ENCODE data around the gene NEBL.

The NEBL gene

DNA sequence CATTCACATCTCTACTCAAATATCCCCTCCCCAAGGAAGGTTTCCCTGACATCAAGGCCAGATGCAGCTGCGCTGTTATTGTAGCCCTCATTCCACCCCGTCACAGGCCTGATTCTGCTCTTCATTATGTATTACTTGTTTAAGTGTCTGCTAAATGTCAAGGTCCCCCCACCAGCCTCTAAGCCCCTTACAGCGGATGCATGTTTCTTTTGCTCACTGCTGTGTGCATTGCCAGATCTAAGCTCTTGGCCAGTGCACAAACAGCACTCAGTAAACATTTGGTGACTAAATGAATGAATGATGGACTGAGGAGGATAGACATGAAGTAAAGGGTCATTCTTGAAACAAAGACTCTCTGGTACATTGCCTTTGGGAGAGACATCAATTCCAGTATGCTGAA, 90.6 kb downstream of the NEBL start:
- intact Hi-C loops (cut with DNase I) = no loop called here
- DNase-seq = no peak

DNA sequence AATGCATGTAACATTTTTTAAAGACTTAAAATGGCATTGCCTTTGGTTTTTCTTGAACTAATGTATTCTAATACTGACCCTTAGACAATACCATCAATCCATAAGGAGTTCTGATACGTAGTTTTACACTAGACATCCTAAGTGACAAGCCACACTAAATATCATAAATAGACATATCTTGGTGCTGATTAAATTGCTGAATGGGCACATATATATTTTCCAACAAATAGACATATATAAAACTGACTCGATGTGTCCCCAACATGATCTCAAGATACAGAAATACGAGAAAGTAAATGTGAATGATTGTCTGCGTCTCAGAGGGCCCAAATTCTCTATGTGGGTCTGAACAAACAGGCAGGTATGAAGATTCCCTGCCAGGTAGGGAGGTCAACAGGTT, 99.8 kb downstream of the NEBL start:
- no peak for DNase-seq
- intact Hi-C loops (cut with DNase I) = no loop called here

- no peak for DNase-seq
- intact Hi-C loops (cut with DNase I) = no loop called here
Observed at GRCh38 chr10:20795391-20795790, 101.7 kb downstream of the NEBL start.

- no peak for DNase-seq
- intact Hi-C loops (cut with DNase I) = no loop called here
Observed at GRCh38 chr10:20785174-20785573, 111.9 kb downstream of the NEBL start.

- no peak for DNase-seq
- intact Hi-C loops (cut with DNase I) = no loop called here
Observed at GRCh38 chr10:20778008-20778757, 118.9 kb downstream of the NEBL start.

DNA sequence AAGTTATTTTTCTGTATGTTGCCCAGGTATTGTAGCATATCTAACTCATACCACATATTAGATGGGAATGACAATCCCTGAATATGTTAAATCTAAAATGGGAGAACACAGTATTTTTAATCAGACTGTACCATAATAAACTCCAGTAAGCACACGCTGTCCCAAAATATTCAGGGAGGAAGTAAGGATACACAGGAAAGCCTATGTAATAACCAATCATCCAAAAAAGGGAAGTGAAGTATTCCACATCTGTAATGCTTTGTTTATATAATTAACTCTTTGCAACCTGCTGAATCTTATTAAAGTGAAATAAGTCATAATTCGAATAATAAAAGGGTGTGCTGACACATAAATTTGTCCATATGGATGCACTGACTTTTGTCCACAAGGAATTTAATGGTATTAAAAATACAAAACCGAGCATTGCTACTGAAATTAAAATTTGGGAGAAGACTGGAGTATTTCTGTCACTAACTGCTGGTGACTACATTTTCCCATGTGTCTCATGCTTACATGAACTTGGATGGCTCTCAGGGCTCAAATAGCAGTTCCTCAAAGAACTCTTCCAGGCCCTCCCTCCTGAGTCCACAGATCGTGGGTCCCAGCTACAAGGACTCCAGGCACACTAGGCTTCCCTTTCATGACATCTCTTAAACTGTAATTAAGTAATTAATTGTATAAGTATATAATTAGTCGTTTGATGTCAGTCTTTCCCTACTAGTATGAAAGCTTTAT, 120.6 kb downstream of the NEBL start:
- no peak for DNase-seq
- intact Hi-C loops (cut with DNase I) = no loop called here

DNA sequence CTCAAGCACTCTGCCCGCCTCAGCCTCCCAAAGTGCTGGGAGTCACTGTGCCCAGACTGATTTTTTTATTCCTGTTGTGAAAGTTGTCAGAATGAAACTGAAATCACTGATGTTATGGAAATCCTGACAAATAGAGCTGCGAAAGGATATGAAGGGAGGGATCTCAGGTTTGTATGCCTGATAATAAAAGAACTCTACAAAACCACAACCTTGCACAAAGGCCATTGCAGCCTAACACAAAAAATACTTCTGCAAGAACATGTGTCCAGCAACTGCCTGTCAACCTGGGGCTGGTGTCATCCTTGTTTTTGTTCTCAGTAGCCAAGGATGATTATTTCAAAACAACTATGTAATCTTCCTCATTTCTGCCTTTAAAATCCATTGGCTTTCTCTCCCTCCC, 126.1 kb downstream of the NEBL start:
- no peak for DNase-seq
- intact Hi-C loops (cut with DNase I) = no loop called here

- DNase-seq = no peak
- intact Hi-C loops (cut with DNase I) = loop anchor here (2.0 to 10.0 kb wide), 3 partner anchors 455 to 1357 kb away; partner anchors contain the start of gene PLXDC2
Observed at GRCh38 chr10:20769481-20769880, 127.6 kb downstream of the NEBL start.

GRCh38 chr10:20768843-20769242, 128.3 kb downstream of the NEBL start:
- DNase-seq = no peak
- intact Hi-C loops (cut with DNase I) = loop anchor here (2.0 to 10.0 kb wide), 3 partner anchors 454 to 1356 kb away; partner anchors contain the start of gene PLXDC2

- intact Hi-C loops (cut with DNase I) = loop anchor here (10.0 kb wide), 2 partner anchors 452 to 952 kb away; partner anchors contain the start of gene PLXDC2
- no peak for DNase-seq
Observed at GRCh38 chr10:20767028-20767427, 130.1 kb downstream of the NEBL start.

DNA sequence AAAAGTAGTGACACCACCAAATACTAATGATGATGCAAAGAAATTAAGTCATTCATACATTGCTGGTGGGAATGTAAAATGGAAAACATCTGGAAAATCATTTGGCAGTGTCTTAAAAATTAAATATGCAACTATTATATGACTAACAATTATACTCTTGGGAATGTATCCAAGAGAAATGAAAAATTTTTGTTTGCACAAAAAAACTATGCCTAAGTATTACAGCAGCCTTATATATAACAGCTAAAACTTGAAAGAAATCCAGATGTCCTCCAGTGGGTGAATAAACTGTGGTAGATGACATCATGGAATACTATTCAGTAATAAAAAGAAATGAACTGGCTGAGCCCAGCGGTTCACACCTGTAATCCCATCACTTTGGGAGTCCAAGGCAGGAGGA, 132.0 kb downstream of the NEBL start:
- no peak for DNase-seq
- intact Hi-C loops (cut with DNase I) = loop anchor here (10.0 kb wide), 2 partner anchors 450 to 950 kb away; partner anchors contain the start of gene PLXDC2

DNA sequence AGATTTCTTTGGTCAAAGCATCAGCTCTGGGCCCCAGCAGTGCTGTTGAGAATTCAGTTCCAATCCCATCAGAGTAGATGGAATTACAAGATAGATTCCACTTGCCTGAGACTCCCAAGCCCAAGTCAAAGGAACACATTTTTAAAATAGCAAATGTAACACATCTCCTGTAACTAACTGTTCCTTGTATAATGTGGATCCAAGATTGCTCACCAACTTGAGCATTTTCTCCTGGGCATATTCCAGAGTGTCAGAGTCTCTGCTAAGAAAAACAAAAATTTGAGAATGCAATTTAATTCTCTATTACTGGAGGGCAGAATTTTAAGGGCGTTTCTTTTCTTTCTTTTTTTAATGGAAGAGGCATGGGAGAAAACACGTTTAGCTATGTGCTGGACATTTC, 136.7 kb downstream of the NEBL start:
- DNase-seq = no peak
- intact Hi-C loops (cut with DNase I) = loop anchor here (10.0 kb wide), 2 partner anchors 446 to 946 kb away; partner anchors contain the start of gene PLXDC2

DNA sequence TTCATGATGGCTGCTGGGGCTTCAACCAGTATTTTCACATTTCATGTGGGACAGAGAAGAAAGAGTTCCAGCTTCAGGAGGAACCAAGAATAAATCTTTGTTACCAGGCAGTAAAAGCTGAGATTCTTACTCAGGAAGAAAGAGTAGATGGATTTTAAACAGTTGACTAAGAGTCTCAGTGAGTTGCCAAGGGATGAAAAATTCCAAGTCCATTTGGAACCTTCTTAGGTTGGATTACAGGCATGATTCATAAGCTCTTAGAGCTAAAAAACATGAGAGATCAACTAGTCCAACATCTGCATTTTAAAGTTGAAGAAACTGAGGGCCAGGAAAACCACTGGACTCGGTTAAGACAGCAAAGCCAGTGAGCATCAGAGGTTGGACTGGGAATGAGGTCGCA, 148.6 kb downstream of the NEBL start:
- intact Hi-C loops (cut with DNase I) = no loop called here
- no peak for DNase-seq

- intact Hi-C loops (cut with DNase I) = no loop called here
- DNase-seq = no peak
Observed at GRCh38 chr10:20747782-20748181, 149.3 kb downstream of the NEBL start.

DNA sequence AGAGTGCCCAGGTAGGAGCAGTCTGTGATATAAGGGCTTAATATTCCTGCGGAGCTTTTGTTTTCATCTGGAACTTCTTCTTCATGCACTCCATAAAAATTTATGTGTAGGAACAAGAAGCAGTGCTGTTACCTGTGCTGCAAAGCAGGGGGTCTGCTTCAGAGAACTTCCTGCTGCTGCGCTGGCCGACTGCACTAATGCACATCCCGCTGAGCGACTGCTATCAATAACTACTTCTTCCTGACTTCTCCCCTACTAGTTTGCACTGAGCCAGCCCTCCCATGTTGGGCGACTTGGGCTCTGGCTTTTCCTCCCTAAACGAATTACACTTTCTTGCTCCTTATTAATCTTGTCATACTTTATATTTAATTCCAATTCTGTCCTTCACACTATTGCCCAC, 150.3 kb downstream of the NEBL start:
- intact Hi-C loops (cut with DNase I) = no loop called here

DNA sequence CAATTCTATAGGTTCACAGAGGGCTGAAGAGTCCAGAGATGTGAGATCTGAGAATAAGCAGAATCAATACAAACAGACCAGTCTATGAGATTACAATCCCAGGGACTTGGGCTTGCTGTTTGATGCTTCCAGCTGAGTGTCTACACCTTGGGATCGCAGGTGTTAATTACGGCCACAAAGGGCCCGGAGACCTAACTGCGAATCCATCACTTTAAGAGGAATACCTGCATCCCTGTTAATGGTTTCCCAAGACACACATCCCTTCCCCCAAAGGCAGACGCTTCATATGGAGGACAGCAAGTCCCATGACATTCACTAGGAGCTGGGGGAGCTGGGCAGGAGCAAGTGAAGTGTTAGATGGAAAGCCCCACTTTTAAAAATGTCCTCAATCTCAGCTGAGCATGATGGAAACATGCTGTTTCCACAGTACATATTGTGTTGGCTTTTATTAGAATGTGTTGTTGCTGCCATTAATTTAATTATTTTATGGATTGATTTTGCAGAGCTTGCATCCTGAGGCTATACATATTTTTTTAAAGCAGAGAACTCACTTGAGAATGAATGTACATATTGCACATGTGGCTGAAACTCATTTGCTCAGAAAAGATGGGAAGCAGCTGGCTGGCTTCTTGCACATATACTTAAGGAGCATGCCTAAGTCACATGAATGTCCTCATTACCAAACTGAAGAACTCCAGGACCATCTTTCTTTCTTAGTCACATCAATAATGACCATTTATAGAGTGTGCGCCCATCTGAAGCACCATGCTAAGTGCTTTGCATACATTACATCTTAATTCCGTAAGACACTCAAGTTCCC, 151.3 kb downstream of the NEBL start:
- no peak for DNase-seq
- intact Hi-C loops (cut with DNase I) = no loop called here

More for the DNA sequence above, 150.3 kb downstream of the NEBL start:
- peak in 1 of 10 donors; percentile 54 for DNase-seq

- no peak for DNase-seq
- intact Hi-C loops (cut with DNase I) = no loop called here
Observed at GRCh38 chr10:20744821-20745220, 152.3 kb downstream of the NEBL start.

GRCh38 chr10:20743942-20744341, 153.2 kb downstream of the NEBL start:
- intact Hi-C loops (cut with DNase I) = no loop called here
- no peak for DNase-seq

DNA sequence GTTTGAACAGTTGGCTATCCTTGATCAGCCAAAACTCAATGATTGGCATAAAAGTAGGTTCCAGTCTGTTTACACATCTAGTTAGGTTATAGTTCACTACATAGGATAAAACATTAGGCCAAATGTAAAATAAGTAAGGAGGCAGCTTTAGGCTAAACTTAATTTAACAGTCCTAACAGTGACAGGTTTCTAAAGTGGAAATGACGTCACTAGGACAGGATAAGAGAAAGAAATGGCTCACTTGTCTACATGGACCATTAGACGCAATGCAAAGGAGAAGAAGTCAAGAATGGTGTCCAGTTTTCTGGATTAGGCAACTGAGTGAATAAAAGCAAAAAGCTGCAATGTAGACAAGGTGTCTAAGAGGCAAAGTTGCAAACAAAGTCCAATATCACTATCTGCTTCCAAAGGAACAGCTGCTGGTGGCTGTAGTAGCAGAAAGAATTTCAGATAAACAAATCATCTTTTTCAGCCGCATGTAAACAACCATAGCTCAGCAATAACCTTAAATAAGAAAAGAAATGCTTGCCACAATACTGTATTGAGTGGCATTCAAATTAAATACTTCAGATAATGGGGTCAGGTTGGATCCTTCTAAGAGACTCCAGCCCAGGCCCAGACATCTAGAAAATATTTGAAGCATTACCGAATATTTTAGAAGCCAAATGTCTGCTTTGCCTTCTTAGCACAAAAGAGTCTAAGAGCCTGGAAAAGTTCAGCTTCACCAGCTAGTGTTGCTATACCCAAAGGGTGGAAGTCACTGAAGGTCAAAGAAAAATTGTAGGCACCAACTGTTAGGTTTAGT, 154.2 kb downstream of the NEBL start:
- DNase-seq = no peak
- intact Hi-C loops (cut with DNase I) = no loop called here

DNA sequence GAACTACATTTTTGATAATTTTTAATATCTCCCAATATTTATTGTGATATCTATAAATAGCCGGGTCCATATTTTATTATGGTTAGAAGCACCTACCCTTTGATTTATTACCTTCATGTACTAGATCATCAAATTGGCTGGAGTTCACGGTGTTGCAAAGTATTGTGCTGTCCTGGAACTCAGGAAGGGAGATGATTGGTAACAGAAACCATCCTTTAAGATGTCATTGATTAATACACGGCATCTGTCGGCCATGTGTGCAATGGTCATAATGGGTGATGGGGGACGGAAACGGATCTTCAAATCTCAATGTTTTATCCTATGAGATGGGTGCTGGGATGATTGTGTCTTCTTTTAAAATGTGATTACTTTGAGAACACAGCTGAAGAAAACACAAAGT, 157.0 kb downstream of the NEBL start:
- intact Hi-C loops (cut with DNase I) = no loop called here

More for the DNA sequence above, 157.0 kb downstream of the NEBL start:
- DNase-seq = no peak

Measured in posterior cingulate gyrus (tissue), 11 donors.